Glomerular endothelial cell (primary cell): ENCODE results near the gene LURAP1L. TPM values are rescaled to one million over a fixed set of nuclear protein-coding genes. Genes with fewer than 3 reads are reported as not detected.

Experiments
- DNase-seq: peaks from one replicate; pipeline ENCODE4 v3.0.0-alpha.2; 2011; ENCODE audit warnings: low read depth, low spot score; ENCODE audit errors: extremely low read depth
- total RNA-seq: library from RNA; depleted of rRNA; stranded (reverse); fragments of >200 nt; gene quantifications from 2 replicates; pipeline ENCODE4 v1.2.3, GENCODE V29; 2015

Gene LURAP1L, protein sequence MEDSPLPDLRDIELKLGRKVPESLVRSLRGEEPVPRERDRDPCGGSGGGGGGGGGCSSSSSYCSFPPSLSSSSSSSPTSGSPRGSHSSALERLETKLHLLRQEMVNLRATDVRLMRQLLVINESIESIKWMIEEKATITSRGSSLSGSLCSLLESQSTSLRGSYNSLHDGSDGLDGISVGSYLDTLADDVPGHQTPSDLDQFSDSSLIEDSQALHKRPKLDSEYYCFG
- 10.8 and 29.4 TPM in 2 replicates for total RNA-seq

DNA sequence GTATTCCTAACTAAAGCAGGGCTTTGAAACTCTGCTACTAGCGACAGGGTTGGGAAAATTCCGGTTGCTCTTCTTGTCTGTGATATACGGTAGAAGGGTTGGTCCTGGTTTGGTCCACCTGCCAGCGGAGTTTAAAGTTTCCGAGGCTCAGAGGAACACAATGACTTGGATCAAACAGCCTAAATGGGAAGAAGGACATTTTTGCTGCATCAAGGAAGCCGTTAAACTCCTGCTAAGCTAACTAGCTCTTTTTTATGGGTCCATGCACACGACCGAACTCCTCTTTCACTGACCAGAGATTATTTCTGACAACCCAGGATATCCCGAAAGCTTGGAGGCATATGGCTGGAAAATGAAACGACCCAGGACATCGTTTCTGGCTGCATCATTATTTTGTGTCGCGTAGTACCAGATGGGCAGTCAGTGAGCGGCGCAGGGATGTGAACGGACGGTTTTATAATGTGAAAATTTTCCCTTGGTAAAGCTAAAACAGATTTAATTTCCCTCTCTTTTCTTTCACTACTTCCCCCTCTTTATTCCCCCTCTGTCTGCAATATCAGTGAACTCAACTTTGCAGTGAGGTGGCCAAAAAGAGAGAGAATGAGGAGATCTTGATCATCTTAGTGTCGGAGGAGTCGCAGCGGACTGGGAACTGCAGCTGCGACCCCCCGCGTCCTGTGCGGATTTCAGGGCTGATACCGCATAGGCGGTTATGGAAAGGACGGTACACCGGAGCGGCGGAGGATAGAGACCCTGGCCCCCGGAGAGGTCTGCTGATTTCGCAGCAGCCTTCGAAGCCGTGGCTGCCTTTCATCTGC lies at the start of gene LURAP1L:
LURAP1L (plus strand) TSS at position 160 of the 818 bp plus-strand sequence. CDS start 696 bp downstream, outside the sequence.
- DNase-seq, result peak; percentile 55

DNA sequence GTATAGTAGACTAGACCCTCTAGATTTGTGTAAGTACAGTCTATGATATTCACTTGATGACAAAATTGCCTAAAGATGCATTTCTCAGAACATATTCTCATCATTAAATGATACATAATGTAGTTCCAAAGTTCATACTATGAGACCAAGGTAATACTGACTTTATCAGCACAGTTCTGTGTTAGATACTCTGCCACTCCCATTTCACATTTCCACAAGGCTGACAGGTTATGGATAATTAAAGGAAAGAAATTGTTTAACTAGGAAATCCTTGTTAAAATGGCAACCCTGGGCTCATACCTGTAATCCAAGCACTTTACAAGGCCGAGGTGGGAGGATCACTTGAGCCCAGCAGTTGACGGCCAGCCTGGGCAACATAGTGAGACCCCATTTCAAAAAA lies 48.0 kb upstream of the LURAP1L start:
- no peak for DNase-seq

DNA sequence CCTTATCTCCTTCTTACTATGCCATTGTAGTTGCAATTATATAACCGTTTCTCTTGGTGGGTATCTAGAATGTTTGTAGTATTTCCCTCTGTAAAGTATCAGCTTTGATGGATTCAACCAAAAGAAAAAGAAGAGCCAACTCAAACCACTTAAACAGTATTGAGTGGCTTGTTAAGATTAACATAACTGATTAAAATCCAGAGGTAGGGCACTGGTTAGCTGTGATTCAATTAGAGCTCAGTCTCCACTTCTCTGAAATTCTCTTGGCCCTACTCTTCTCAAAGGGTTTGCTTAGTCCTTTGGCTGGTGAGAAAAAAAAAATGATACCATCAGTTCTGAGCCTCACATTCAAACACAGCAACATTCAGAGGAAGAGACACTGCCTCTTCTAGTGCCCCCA lies 44.6 kb upstream of the LURAP1L start:
- no peak for DNase-seq

DNA sequence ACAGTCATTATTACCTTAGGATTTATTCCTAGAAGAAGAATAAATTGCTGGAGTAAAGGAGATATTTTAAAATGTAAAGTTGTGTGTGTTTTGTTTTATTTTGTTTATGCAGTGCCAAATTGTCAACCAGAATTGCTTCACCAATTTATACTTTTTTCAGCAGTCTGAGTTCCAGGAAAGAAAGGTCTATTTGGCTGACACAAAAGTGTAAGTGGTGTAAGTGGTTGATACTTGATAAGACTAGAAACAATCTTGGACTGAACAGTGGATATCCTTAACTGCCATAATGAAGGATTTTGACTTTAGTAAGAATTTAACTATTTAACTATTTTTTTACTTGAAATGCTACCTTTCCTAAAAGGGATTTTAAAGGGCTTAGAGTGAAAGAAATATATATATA lies 43.9 kb upstream of the LURAP1L start:
- no peak for DNase-seq

DNA sequence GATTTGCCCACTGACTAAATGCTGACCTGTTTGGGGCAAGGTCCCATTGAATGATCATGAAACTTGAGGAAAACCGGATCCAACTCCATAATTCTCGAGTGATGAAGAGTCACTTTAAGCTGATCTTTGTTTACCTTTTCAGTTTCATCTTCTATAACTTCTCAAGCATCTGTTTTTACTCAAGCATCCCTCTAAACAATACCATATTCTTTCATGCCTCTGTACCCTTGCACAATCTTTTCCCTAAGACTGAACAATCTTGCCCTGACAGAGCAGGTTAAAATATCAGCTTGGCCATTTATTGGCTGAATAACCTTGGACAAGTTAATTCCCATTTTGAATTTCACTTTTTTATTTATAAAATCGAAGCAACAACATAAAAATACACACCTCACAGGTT lies 41.8 kb upstream of the LURAP1L start:
- DNase-seq, result no peak

DNA sequence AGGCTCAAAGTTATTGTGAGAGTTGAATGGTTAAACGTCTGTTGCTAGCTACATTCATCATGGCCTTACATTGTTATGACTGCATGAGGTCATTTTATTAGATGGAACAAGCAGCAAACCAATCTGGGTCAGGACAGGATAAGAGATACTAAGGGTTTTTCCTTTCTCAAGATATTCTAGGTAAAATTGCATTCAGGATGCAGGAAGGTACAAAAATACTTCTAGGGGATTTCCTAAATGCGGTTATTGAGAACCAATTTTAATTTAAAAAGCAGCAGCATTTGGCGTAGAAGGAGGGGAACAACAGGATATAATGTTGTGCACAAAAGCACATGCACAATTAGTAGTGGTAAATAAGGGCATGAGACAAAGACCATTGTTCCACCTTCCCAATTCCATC lies 39.2 kb upstream of the LURAP1L start:
- no peak for DNase-seq

DNA sequence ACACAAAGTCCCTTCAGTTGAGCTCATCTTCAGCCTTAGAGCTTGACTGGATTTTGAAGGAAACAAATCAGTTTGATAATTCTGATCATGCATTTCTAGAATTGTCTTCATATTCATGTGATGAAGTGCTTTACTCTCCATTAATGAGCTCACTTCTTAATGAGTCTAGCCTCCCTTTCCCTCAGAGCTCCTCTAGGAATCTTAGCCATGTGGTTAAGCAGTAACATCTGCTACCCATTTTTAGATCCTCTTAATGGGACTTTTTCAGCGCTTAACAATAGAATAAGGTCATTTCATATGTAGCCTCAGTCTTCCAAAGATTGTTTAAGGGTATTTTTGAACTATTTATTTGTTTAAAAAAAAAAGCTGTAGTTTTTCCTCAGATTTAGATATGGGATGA lies 36.9 kb upstream of the LURAP1L start:
- DNase-seq, result no peak

DNA sequence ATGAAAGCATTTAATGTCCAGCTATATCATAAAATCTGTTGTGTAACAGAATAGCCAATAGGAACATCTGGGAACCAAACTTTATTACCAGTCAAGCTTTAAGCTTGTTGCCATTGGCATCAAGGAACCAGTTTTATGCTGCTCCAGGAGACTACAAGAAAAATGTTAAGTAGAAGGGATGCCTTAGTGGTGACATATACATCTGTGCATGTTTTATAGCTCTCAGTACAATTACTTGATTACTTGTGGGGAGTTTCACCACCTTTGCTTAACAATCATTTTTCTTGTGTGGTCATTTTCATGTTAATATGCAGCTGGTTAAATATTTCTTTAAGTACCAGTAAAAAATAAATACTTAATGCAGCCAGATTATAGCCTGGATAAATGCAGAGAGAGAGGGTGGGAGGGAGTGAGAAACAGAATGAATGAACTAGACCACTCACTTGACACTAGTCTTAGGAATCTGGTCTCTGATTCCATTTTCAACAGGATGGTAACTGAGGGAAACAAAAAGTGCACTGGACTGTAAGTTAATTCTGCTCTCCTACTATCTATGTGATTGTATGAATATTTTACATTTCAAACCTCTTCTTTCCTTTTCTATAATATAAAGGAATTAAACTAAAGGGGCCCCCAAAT lies 35.7 kb upstream of the LURAP1L start:
- no peak for DNase-seq

DNA sequence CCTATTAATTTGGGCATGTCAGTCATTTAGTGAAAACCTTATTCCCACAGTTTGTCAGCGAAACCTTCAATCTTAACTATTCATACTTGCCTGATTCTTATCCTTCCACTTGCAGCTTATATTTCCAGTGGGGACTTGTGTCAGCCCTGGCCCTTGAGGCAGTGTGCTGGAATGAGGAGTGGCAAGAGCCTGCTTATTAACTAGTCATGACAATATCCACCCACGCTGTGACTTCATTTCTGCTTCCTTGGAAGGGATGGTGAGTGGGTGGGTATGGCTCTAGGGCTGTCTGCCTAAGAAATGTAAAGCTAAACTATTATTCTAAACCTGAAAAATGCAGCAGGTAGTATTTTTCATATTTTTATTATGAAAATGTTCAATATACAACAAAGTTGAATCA lies 34.0 kb upstream of the LURAP1L start:
- DNase-seq, result no peak

DNA sequence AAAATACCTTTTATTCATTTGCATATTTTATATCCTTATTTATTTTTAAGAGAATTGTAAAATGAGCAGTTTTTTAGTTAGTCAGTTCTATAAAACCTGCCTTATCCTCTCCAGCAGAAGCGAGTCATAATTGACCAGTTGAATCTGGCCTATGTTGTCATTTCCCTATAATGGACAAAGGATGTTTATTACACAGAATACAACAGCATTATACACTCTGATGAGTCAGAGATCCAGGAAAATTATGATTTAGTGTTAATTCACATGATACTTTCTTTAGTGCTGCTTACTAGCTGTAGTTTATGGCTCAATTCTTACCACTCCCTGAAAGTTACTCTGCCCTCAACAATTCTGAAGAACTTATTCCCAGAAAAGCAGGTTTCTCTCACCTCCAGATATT lies 26.8 kb upstream of the LURAP1L start:
- no peak for DNase-seq

DNA sequence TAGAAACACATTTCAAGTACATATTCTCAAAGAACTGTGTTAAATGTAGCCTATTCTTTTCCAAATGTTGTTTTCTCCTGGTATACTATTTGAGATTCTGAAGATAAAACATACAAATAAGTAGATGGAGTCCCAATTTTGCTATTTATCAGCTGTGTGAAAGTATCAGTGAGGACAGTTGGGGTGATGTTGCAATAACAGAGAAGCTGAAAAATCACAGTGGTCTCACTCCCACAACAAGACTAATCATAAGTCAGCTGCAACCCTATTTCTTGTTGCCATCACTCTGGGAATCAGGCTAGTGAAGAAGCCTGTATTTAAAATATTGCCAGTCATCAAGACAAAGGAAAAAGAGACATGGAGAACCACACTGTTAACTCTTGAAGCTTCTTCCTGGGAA lies 25.9 kb upstream of the LURAP1L start:
- no peak for DNase-seq

DNA sequence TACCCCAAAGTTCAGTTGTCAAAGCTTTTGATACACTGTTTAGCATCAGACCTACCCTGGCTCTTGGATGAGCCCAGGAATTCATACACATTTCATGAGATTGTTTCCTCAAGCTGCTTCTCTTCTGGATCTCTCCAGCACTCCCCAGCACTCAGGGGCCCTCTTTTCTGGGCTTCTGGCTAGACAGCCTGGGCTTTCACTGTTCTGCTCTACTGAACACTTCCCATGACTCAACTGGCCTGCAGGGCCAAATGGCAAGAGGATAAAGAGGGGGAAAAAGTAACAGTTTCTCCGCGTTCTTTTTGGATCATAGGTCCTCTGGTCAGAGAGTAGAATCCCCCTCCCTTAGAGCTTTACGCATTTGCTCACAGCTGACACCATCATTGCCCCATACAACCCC lies 20.9 kb upstream of the LURAP1L start:
- DNase-seq, result no peak

DNA sequence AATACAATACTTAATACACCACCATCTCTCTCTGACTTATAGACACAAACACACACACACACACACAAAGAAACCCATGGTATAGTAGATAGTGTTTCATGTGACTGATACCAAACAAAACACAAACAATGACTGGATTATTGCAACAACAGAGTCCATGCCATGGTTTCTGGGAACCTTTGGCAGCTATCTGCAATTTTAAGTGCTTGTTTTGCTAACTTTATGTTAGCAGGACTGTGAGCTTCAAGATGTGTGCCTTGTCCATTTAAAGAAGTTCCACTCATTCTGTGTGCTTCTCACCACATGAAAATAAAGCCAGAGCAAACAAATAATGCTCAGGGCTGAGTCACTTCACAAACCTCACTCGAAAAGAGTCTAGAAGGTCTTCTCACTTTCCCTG lies 15.1 kb upstream of the LURAP1L start:
- no peak for DNase-seq

DNA sequence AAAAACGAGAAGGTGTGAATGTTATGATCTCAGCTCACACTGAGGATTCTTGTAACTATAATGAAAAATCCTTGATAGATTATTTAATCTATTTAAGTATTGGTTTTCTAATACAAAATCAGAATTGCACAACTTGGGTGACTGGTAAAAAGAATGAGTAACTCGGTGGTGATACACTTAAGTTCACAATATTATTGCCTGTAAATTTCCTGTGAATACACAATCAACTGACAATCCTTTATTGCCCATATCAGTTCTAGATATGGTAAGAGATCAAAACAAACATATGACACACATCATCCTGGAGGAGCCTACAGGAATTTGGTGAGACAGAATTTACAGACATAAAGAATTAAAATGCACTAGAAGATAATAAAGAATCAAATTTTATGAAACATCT lies 14.1 kb upstream of the LURAP1L start:
- no peak for DNase-seq

DNA sequence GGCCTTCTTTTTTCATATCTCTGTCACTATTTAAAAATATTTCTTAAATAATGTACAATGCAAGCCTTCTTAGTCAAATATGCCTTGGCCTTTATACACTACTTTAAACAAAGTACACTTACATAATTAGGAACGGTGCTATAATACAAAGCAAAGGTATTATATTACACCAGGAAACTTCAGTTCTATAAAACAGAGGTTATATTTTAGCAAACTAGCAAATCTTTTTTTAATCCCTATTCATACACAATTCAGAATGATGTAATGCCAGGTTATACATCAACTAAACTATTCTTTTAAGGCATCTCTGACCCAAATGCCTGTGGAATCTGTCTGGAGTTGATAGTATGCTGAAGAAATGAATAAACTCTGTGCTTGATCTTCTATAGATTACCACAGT lies 10.7 kb upstream of the LURAP1L start:
- DNase-seq, result no peak

DNA sequence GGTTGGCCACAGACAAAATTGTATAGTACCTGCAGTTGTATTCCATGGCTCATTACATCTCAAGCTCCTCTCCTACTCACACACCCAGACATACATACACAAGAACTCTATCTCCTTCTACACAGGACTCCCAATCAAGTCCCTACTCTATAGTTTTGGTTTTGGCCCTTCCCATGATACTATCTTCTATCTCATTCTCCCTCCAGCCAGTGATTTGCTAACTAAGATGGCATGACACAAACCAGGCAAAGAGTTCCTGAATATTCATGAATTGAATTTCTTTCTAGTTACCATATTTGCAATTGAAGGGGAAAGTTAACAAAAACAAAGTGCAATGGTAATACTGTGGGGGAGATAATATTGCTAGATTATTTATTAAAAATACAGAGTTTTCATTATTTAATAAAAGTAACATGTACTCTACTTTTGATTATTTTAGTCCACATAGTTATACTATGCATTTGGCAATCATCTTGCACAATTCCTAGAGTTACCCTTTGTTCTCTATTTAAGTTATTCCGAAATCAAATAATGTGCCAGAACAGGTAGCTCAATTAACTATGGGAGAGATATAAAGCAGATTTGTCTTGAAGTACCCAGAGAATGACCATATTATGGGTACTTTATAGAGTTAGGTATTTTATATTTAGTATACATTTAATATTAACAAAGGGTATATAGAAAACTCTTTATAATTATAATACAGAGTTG lies 9.6 kb upstream of the LURAP1L start:
- DNase-seq, result no peak

DNA sequence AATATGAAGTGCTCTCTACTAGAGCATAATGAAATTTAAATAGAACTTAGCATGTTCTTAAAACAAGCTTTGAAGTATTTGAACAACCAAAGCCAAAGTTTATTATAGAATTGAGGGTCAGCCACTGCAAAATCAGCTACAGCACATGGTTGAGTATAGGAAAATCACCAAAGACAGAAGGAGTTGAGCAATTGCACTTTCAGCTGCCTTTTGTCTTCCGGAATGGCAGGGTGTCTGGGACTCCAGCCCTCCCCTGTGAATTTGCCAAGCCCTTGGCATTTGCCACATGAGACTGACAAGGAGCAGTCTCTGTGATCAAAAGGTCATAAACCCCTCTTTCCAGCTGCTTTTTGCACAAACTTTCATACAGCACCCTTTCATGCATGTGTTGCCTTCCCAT lies 8.5 kb upstream of the LURAP1L start:
- DNase-seq, result no peak

DNA sequence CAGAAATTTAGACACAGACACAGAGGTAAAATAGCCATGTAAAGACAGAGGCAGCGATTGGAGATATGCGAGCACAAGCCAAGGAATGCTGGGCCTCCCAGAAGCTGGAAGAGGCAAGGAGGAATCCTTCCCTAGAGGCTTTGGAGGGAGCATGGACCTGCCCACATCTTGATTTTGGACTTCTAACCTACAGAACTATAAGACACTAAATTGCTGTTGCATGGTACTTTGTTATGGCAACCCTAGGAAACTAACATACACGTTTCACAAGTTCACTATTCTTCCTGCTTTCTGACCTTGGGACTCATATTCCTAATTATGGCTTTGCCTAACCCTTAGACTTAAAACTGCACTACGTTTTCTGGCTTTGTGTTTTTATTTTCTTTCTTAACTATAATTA lies 4.6 kb upstream of the LURAP1L start:
- no peak for DNase-seq

DNA sequence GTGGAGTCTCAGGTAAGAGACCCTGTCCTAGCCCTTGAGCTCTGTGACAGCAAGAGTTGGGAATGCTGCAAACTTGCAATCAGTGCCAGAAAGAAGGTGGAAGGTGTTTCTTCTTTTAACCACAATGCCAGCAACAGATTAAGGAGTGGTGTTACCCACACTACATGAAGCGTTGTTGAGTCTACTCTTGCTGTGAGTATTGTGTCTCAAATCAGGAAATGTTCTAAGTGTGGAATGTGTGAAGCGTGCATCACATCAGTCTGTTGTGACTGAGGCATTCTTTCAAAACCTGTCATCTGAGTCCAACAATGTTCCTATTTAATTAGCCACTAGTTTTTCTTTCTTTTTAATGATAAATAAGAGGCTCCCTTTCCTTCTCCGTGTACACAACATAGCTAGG lies 2.9 kb upstream of the LURAP1L start:
- DNase-seq, result no peak

DNA sequence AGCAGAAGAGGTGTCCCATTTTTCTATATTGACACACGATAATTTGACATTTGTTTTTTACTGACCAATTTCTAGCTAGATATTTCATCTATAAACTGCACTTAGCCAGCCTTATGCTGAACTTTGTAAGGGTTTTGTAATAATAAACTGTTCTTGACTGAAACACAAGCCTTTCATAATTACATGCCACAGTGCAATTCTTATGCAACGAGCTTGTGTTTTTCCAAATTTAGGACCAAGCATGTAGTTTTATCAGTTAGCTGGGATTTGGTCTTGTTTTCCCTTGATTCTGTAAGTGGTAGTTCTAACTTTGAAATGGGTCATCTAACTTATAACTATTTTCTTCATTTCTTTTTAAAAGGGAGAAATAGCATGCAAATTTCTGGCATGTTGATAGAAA lies 1.3 kb upstream of the LURAP1L start:
- DNase-seq, result no peak
